Endothelial cell of umbilical vein (primary cell): ENCODE results near the gene UBQLNL.

ENCODE experiments used
- EZH2 ChIP-seq: IDR thresholded peaks from 2 replicates; pipeline ENCODE4 v1.6.1; 2012; ENCODE audit warnings: borderline replicate concordance, low read depth, mild to moderate bottlenecking, moderate library complexity, low read length, inconsistent platforms; ENCODE audit not compliant: severe bottlenecking
- POLR2A ChIP-seq: IDR thresholded peaks from 2 replicates; pipeline ENCODE4 v1.6.1; 2012; ENCODE audit warnings: low read depth, mild to moderate bottlenecking, control low read depth, low read length
- TF ChIP-seq, protein P1 (sequence below), 2 donors: IDR thresholded peaks; 1 replicate in 1 of 2; 2 replicates in 1 of 2; pipeline ENCODE4 v1.5.1; 2011; ENCODE audit warnings: low read length in 2 of 2, mild to moderate bottlenecking in 2 of 2, moderate library complexity in 2 of 2, control low read depth in 1 of 2, inconsistent platforms in 1 of 2, low read depth in 1 of 2; ENCODE audit not compliant: insufficient read depth in 1 of 2; ENCODE audit errors: extremely low read depth in 1 of 2

- TF ChIP-seq EZH2 (no peak), POLR2A (no peak)
- TF ChIP-seq, protein P1, sequence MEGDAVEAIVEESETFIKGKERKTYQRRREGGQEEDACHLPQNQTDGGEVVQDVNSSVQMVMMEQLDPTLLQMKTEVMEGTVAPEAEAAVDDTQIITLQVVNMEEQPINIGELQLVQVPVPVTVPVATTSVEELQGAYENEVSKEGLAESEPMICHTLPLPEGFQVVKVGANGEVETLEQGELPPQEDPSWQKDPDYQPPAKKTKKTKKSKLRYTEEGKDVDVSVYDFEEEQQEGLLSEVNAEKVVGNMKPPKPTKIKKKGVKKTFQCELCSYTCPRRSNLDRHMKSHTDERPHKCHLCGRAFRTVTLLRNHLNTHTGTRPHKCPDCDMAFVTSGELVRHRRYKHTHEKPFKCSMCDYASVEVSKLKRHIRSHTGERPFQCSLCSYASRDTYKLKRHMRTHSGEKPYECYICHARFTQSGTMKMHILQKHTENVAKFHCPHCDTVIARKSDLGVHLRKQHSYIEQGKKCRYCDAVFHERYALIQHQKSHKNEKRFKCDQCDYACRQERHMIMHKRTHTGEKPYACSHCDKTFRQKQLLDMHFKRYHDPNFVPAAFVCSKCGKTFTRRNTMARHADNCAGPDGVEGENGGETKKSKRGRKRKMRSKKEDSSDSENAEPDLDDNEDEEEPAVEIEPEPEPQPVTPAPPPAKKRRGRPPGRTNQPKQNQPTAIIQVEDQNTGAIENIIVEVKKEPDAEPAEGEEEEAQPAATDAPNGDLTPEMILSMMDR (IDR thresholded peaks at IDR 0.05; ENCODE audit: extremely low read depth in 1 of 2, insufficient read depth in 1 of 2, low read depth in 1 of 2, low read length in 2 of 2): no peak
These were observed at the start of gene UBQLNL for GRCh38 chr11:5516599-5516998.
